DMS153 (cell line): ENCODE measurements around the gene GPAT2.
"Not testable (repeated sequence)": the region's sequence is repeated elsewhere in the genome, so short reads cannot be mapped to it uniquely, and the experiment has no call there.

Experiments used
- DNase-seq: peaks from one replicate; lab custom pipeline; 2025; lab: John Stamatoyannopoulos, UW

The GPAT2 gene

GRCh38 chr2:96024336-96025193, 10.2 kb downstream of the GPAT2 start:
- no peak for DNase-seq

GRCh38 chr2:96023701-96024100, 11.0 kb downstream of the GPAT2 start:
- not testable (repeated sequence) for DNase-seq

GRCh38 chr2:96022701-96023447, 11.8 kb downstream of the GPAT2 start:
- not testable (repeated sequence) for DNase-seq

- not testable (repeated sequence) for DNase-seq
Measured at GRCh38 chr2:96022126-96022525, 12.6 kb downstream of the GPAT2 start.

GRCh38 chr2:96021142-96021541, 13.6 kb downstream of the GPAT2 start:
- not testable (repeated sequence) for DNase-seq

- not testable (repeated sequence) for DNase-seq
Measured at GRCh38 chr2:96019909-96020590, 14.7 kb downstream of the GPAT2 start.

GRCh38 chr2:96016321-96016720, 18.4 kb downstream of the GPAT2 start:
- DNase-seq: not testable (repeated sequence)

- DNase-seq: not testable (repeated sequence)
Measured at GRCh38 chr2:96012792-96013264, 21.9 kb downstream of the GPAT2 start.

GRCh38 chr2:96012086-96012791, 22.5 kb downstream of the GPAT2 start:
- not testable (repeated sequence) for DNase-seq

- DNase-seq: not testable (repeated sequence)
Measured at GRCh38 chr2:96011129-96011455, 23.6 kb downstream of the GPAT2 start.

GRCh38 chr2:96010320-96011128, 24.2 kb downstream of the GPAT2 start:
- DNase-seq: not testable (repeated sequence)

GRCh38 chr2:96009833-96010232, 24.9 kb downstream of the GPAT2 start:
- DNase-seq: not testable (repeated sequence)

- DNase-seq: not testable (repeated sequence)
Measured at GRCh38 chr2:96008051-96008450, 26.7 kb downstream of the GPAT2 start.

GRCh38 chr2:96006248-96006647, 28.5 kb downstream of the GPAT2 start:
- not testable (repeated sequence) for DNase-seq

- not testable (repeated sequence) for DNase-seq
Measured at GRCh38 chr2:95992520-95993272, 42.0 kb downstream of the GPAT2 start.

GRCh38 chr2:95992102-95992501, 42.6 kb downstream of the GPAT2 start:
- not testable (repeated sequence) for DNase-seq

GRCh38 chr2:95991351-95992094, 43.2 kb downstream of the GPAT2 start, which contains the start of gene ANKRD36C:
TSS of gene ANKRD36C (minus strand) at chr2:95991824. CDS start at chr2:95991708, 116 bp downstream.
- not testable (repeated sequence) for DNase-seq

- DNase-seq: not testable (repeated sequence)
Measured at GRCh38 chr2:95990884-95991283, 43.8 kb downstream of the GPAT2 start.
